Fibroblast of lung (primary cell): Measurements from ENCODE around the gene RETREG1. TPM values are rescaled to one million over a fixed set of nuclear protein-coding genes. Genes with fewer than 3 reads are reported as not detected.

Source experiments
- DNase-seq, 2 donors: peaks; one replicate each; pipeline versions ENCODE4 v3.0.0 to v3.0.0-alpha.2; 2010; ENCODE audit warnings: low read depth in 2 of 2
- H2AFZ ChIP-seq: 2 replicates; pipeline ENCODE4 v1.5.1; 2012; ENCODE audit warnings: low read length, control low read depth, inconsistent platforms
- H3K27ac ChIP-seq: 2 replicates; pipeline ENCODE4 v1.5.1; 2011; ENCODE audit warnings: low read length, control low read depth; ENCODE audit not compliant: insufficient read depth
- H3K27me3 ChIP-seq: 2 replicates; pipeline ENCODE4 v1.5.1; 2011; ENCODE audit warnings: mild to moderate bottlenecking, low read length; ENCODE audit not compliant: control insufficient read depth, insufficient read depth
- H3K36me3 ChIP-seq: 2 replicates; pipeline ENCODE4 v1.5.1; 2011; ENCODE audit warnings: low read length; ENCODE audit not compliant: control insufficient read depth, insufficient read depth
- H3K4me1 ChIP-seq: 2 replicates; pipeline ENCODE4 v1.5.1; 2011; ENCODE audit warnings: low read length; ENCODE audit not compliant: control insufficient read depth, insufficient read depth; ENCODE audit errors: extremely low read depth
- H3K4me2 ChIP-seq: 2 replicates; pipeline ENCODE4 v1.5.1; 2011; ENCODE audit warnings: low read length, control low read depth; ENCODE audit not compliant: insufficient read depth; ENCODE audit errors: extremely low read depth
- H3K4me3 ChIP-seq, 4 experiments: fragments of 200-600 bp in 1 of 4; sonication (generic) in 1 of 4; replicated peaks in 1 of 4; 2 replicates each; pipeline ENCODE4 v1.5.1; 2011 to 2016; ENCODE audit warnings: low read length in 4 of 4, low read depth in 3 of 4, mild to moderate bottlenecking in 3 of 4, control low read depth in 2 of 4, inconsistent platforms in 1 of 4, mixed read lengths in 1 of 4; ENCODE audit not compliant: insufficient read depth in 1 of 4; ENCODE audit errors: control extremely low read depth in 1 of 4
- H3K79me2 ChIP-seq: 2 replicates; pipeline ENCODE4 v1.5.1; 2012; ENCODE audit warnings: mild to moderate bottlenecking, low read length, inconsistent platforms; ENCODE audit not compliant: control insufficient read depth, insufficient read depth
- H3K9ac ChIP-seq: 2 replicates; pipeline ENCODE4 v1.5.1; 2011; ENCODE audit warnings: mild to moderate bottlenecking, low read length, control low read depth; ENCODE audit not compliant: insufficient read depth
- H3K9me3 ChIP-seq: 2 replicates; pipeline ENCODE4 v1.5.1; 2012; ENCODE audit warnings: low read depth, low read length; ENCODE audit not compliant: control insufficient read depth, insufficient read depth
- H4K20me1 ChIP-seq: 2 replicates; pipeline ENCODE4 v1.5.1; 2011; ENCODE audit warnings: low read length; ENCODE audit not compliant: control insufficient read depth, insufficient read depth; ENCODE audit errors: extremely low read depth
- EZH2 ChIP-seq: IDR thresholded peaks from 2 replicates; pipeline ENCODE4 v1.5.1; 2012; ENCODE audit warnings: low read length, control low read depth, mild to moderate bottlenecking; ENCODE audit errors: missing control alignments
- polyA plus RNA-seq, 2 donors: library from polyadenylated mRNA; depleted of rRNA in 1 of 2; stranded (reverse) in 1 of 2; unstranded in 1 of 2; fragments of >200 nt; gene quantifications; 2 replicates each; pipeline ENCODE4 v1.2.1, GENCODE V29; 2011 to 2012; ENCODE audit warnings: missing spikeins in 1 of 2
- total RNA-seq: library from RNA; depleted of rRNA; stranded (reverse); fragments of >200 nt; gene quantifications from 2 replicates; pipeline ENCODE4 v1.2.1, GENCODE V29; 2014
- TF ChIP-seq, protein P1 (sequence below), 2 donors: IDR thresholded peaks in 1 of 2; conservative IDR thresholded peaks in 1 of 2; 1 replicate in 1 of 2; 2 replicates in 1 of 2; pipeline ENCODE4 v1.5.1; 2011 to 2012; ENCODE audit warnings: low read length in 2 of 2, control low read depth in 1 of 2, inconsistent platforms in 1 of 2, low read depth in 1 of 2, mild to moderate bottlenecking in 1 of 2

RETREG1 gene
- total and polyA plus RNA-seq, 2 donors (not counting 1 experiment from before 2014, with no cell fraction given) = 0.41 to 0.99 TPM

DNA sequence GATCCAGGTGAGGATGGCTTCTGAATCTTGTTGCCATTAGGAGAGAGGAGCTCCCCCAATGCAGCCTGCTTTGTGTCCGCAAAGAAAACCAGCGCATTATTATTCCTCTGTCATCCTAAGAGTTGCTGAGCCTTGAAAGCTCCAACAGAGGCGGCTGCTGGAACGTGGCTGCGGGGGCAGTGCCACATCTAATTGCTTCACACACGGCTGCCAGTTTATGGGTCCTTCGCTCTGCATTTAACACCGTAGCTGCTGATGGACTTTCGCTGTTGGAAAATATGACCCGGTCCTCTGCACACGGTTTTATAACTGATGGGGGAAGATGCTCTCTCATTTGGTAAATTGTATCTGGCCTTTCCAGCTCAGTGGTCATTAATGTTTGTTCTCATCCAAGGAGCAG lies 189.2 kb downstream of the RETREG1 start:
- no peak overlapping the region for H2AFZ ChIP-seq
- no peak overlapping the region for H3K9ac ChIP-seq
- no peaks in the 10 kb centered on the region for H3K27me3 ChIP-seq
- no peak overlapping the region for H3K27ac ChIP-seq
- H3K36me3 ChIP-seq = no peaks in the 10 kb centered on the region
- H3K4me1 ChIP-seq = no peaks in the 10 kb centered on the region
- DNase-seq = no peak
- no peaks in the 10 kb centered on the region for H4K20me1 ChIP-seq
- no peak overlapping the region for H3K4me3 ChIP-seq
- no peak overlapping the region for H3K4me2 ChIP-seq
- no peaks in the 10 kb centered on the region for H3K79me2 ChIP-seq
- TF ChIP-seq, protein P1, sequence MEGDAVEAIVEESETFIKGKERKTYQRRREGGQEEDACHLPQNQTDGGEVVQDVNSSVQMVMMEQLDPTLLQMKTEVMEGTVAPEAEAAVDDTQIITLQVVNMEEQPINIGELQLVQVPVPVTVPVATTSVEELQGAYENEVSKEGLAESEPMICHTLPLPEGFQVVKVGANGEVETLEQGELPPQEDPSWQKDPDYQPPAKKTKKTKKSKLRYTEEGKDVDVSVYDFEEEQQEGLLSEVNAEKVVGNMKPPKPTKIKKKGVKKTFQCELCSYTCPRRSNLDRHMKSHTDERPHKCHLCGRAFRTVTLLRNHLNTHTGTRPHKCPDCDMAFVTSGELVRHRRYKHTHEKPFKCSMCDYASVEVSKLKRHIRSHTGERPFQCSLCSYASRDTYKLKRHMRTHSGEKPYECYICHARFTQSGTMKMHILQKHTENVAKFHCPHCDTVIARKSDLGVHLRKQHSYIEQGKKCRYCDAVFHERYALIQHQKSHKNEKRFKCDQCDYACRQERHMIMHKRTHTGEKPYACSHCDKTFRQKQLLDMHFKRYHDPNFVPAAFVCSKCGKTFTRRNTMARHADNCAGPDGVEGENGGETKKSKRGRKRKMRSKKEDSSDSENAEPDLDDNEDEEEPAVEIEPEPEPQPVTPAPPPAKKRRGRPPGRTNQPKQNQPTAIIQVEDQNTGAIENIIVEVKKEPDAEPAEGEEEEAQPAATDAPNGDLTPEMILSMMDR (conservative IDR thresholded peaks at IDR 0.05 in 1 of 2, IDR thresholded peaks at IDR 0.05 in 1 of 2; ENCODE audit: low read depth in 1 of 2, low read length in 2 of 2) = no peak
- TF ChIP-seq EZH2 = no peak
- H3K9me3 ChIP-seq = no peaks in the 10 kb centered on the region

Other genes with a start within 250 kb of the RETREG1 start
- 42.6 and 45.4 TPM in 2 replicates for gene ZNF622, start 151.2 kb downstream of the RETREG1 start, total RNA-seq
- 25.4 and 27.5 TPM in 2 replicates for gene ZNF622, start 151.2 kb downstream of the RETREG1 start, polyA plus RNA-seq